H1 (cell line): ENCODE data around the gene GTF2F1. TPM values are rescaled to one million over a fixed set of nuclear protein-coding genes. Genes with fewer than 3 reads are reported as not detected.

Experiments
- CTCF ChIA-PET: fragments of 300-600 bp; sonication (Branson Sonifier 250); formaldehyde crosslinking; loops from one replicate; lab custom pipeline; 2021; ENCODE audit not compliant: partially characterized antibody; lab: Charles Lee
- POLR2A ChIA-PET: fragments of 300-600 bp; sonication (Branson Sonifier 250); formaldehyde crosslinking; loops from one replicate; lab custom pipeline; 2021; ENCODE audit warnings: inconsistent platforms; ENCODE audit not compliant: partially characterized antibody; lab: Charles Lee
- DNase-seq, 2 experiments: peaks; one replicate each; pipeline versions ENCODE4 v3.0.0 to v3.0.0-alpha.2; 2010 to 2022; ENCODE audit warnings: low spot score in 2 of 2, low read depth in 1 of 2, mixed read lengths in 1 of 2
- FAIRE-seq: peaks from 2 replicates; lab custom pipeline; 2011; peaks lifted over from hg19 to GRCh38; lab: Jason Lieb, UNC
- H2AFZ ChIP-seq: 2 replicates; pipeline ENCODE4 v1.8.1; 2012; ENCODE audit warnings: low read length, inconsistent platforms
- H2AK5ac ChIP-seq: 2 replicates; pipeline ENCODE4 v1.6.1; 2013; ENCODE audit warnings: low read depth, low read length
- H2BK120ac ChIP-seq: replicated peaks from 2 replicates; pipeline ENCODE3; 2013; ENCODE audit warnings: low read depth, low read length, inconsistent platforms
- H2BK12ac ChIP-seq: 2 replicates; pipeline ENCODE4 v1.6.1; 2013; ENCODE audit warnings: low read depth, low read length
- H2BK15ac ChIP-seq: 2 replicates; pipeline ENCODE4 v1.6.1; 2013; ENCODE audit warnings: low read length
- H2BK20ac ChIP-seq: 2 replicates; pipeline ENCODE4 v1.6.1; 2013; ENCODE audit warnings: low read length
- H2BK5ac ChIP-seq: 2 replicates; pipeline ENCODE4 v1.6.1; 2013; ENCODE audit warnings: low read depth, low read length
- H3K14ac ChIP-seq: 2 replicates; pipeline ENCODE4 v1.6.1; 2013; ENCODE audit warnings: inconsistent platforms; ENCODE audit not compliant: insufficient read length
- H3K18ac ChIP-seq: 2 replicates; pipeline ENCODE4 v1.6.1; 2013; ENCODE audit warnings: low read length; ENCODE audit errors: extremely low read depth
- H3K23ac ChIP-seq: 2 replicates; pipeline ENCODE4 v1.6.1; 2013; ENCODE audit warnings: inconsistent platforms; ENCODE audit not compliant: insufficient read length
- H3K23me2 ChIP-seq: 2 replicates; pipeline ENCODE4 v1.6.1; 2013; ENCODE audit warnings: low read depth, low read length
- H3K27ac ChIP-seq: 2 replicates; pipeline ENCODE4 v1.6.1; 2011; ENCODE audit warnings: low read depth, low read length, inconsistent platforms
- H3K27me3 ChIP-seq, 4 experiments: replicated peaks in 1 of 4; 1 replicate in 1 of 4; 2 replicates in 3 of 4; pipeline versions ENCODE4 v1.6.1 to v1.8.1; 2011 to 2013; ENCODE audit warnings: low read length in 3 of 4, mild to moderate bottlenecking in 3 of 4, inconsistent platforms in 2 of 4, mixed read lengths in 2 of 4, moderate library complexity in 1 of 4; ENCODE audit not compliant: control insufficient read depth in 3 of 4, insufficient read depth in 3 of 4; ENCODE audit errors: extremely low read depth in 1 of 4
- H3K36me3 ChIP-seq, 4 experiments: 2 replicates each; pipeline versions ENCODE4 v1.6.1 to v1.8.1; 2011 to 2013; ENCODE audit warnings: mild to moderate bottlenecking in 4 of 4, low read length in 3 of 4, moderate library complexity in 2 of 4, control low read depth in 1 of 4, inconsistent platforms in 1 of 4; ENCODE audit not compliant: insufficient read depth in 4 of 4, control insufficient read depth in 2 of 4
- H3K4ac ChIP-seq: replicated peaks from 2 replicates; pipeline ENCODE3; 2013; ENCODE audit warnings: low read length, low read depth, mixed read lengths, inconsistent platforms; ENCODE audit not compliant: insufficient read length
- H3K4me1 ChIP-seq, 4 experiments: replicated peaks in 1 of 4; 1 replicate in 1 of 4; 2 replicates in 3 of 4; pipeline versions ENCODE4 v1.6.1 to v1.8.1; 2011 to 2013; ENCODE audit warnings: low read length in 3 of 4, inconsistent platforms in 2 of 4, mixed read lengths in 1 of 4; ENCODE audit not compliant: insufficient read depth in 4 of 4, control insufficient read depth in 3 of 4
- H3K4me2 ChIP-seq, 2 experiments: 2 replicates each; pipeline versions ENCODE4 v1.6.1 to v1.8.1; 2011 to 2013; ENCODE audit warnings: low read depth in 2 of 2, low read length in 2 of 2, control low read depth in 1 of 2, inconsistent platforms in 1 of 2, mild to moderate bottlenecking in 1 of 2; ENCODE audit not compliant: insufficient read depth in 1 of 2
- H3K4me3 ChIP-seq, 4 experiments: fragments of 200-600, 300-600 bp in 1 of 4; sonication (generic), shearing (Covaris generic), sonication (Bioruptor Twin) in 1 of 4; 2 replicates each; pipeline versions ENCODE4 v1.5.1 to v1.8.1; 2011 to 2016; ENCODE audit warnings: low read length in 4 of 4, low read depth in 3 of 4, control low read depth in 2 of 4, inconsistent platforms in 2 of 4, mild to moderate bottlenecking in 2 of 4, mixed read lengths in 1 of 4, moderate library complexity in 1 of 4; ENCODE audit not compliant: insufficient read depth in 2 of 4; ENCODE audit errors: extremely low read depth in 1 of 4
- H3K56ac ChIP-seq: replicated peaks from 2 replicates; pipeline ENCODE3; 2013; ENCODE audit warnings: low read depth, mild to moderate bottlenecking, mixed read lengths, low read length, inconsistent platforms; ENCODE audit not compliant: insufficient read length
- H3K79me1 ChIP-seq: 2 replicates; pipeline ENCODE4 v1.6.1; 2013; ENCODE audit warnings: low read depth, low read length, control low read depth
- H3K79me2 ChIP-seq, 2 experiments: 2 replicates each; pipeline versions ENCODE4 v1.6.1 to v1.8.1; 2012 to 2013; ENCODE audit warnings: low read length in 2 of 2, mild to moderate bottlenecking in 2 of 2, inconsistent platforms in 1 of 2; ENCODE audit not compliant: insufficient read depth in 2 of 2, control insufficient read depth in 1 of 2
- H3K9ac ChIP-seq, 4 experiments: replicated peaks in 1 of 4; 1 replicate in 1 of 4; 2 replicates in 3 of 4; pipeline versions ENCODE4 v1.6.1 to v1.8.1; 2011 to 2013; ENCODE audit warnings: low read depth in 3 of 4, low read length in 3 of 4, control low read depth in 2 of 4, mild to moderate bottlenecking in 2 of 4, moderate library complexity in 2 of 4, inconsistent platforms in 1 of 4; ENCODE audit errors: extremely low read depth in 1 of 4
- H3K9me3 ChIP-seq, 2 experiments: 2 replicates each; pipeline versions ENCODE4 v1.6.1 to v1.8.1; 2012 to 2013; ENCODE audit warnings: mild to moderate bottlenecking in 2 of 2, moderate library complexity in 2 of 2, control low read depth in 1 of 2, inconsistent platforms in 1 of 2, low read depth in 1 of 2, low read length in 1 of 2, mixed read lengths in 1 of 2; ENCODE audit not compliant: insufficient read depth in 2 of 2
- H4K20me1 ChIP-seq, 2 experiments: replicated peaks in 1 of 2; 2 replicates each; pipeline versions ENCODE3 to v1.8.1; 2011 to 2013; ENCODE audit warnings: inconsistent platforms in 2 of 2, low read length in 2 of 2, mild to moderate bottlenecking in 1 of 2; ENCODE audit not compliant: insufficient read depth in 2 of 2, control insufficient read depth in 1 of 2
- H4K5ac ChIP-seq: 2 replicates; pipeline ENCODE4 v1.6.1; 2013; ENCODE audit warnings: low read length, low read depth, mixed read lengths, inconsistent platforms; ENCODE audit not compliant: insufficient read length
- H4K8ac ChIP-seq: 2 replicates; pipeline ENCODE4 v1.8.0; 2013; ENCODE audit warnings: mild to moderate bottlenecking, moderate library complexity, low read length, inconsistent platforms; ENCODE audit not compliant: insufficient read depth; ENCODE audit errors: extremely low read depth
- H4K91ac ChIP-seq: replicated peaks from 2 replicates; pipeline ENCODE3; 2013; ENCODE audit warnings: low read length, mixed read lengths, inconsistent platforms; ENCODE audit not compliant: insufficient read length
- BCL11A ChIP-seq, 2 experiments: IDR thresholded peaks; one replicate each; pipeline ENCODE4 v1.6.1; 2011; ENCODE audit warnings: low read depth in 2 of 2, low read length in 2 of 2, mild to moderate bottlenecking in 2 of 2
- CBX5 ChIP-seq: fragments of 300-800, 300-1000 bp; sonication (generic); IDR thresholded peaks from 2 replicates; pipeline ENCODE4 v1.7.1; 2016; ENCODE audit warnings: antibody characterized with exemption, low read length, low read depth
- HDAC2 ChIP-seq, 2 experiments: fragments of 300-600 bp in 1 of 2; sonication (generic) in 1 of 2; IDR thresholded peaks; 2 replicates each; pipeline ENCODE4 v1.6.1; 2011 to 2012; ENCODE audit warnings: low read depth in 2 of 2, low read length in 2 of 2, mild to moderate bottlenecking in 2 of 2, moderate library complexity in 2 of 2, borderline replicate concordance in 1 of 2, inconsistent platforms in 1 of 2
- JUN ChIP-seq: IDR thresholded peaks from 2 replicates; pipeline ENCODE4 v1.6.1; 2011; ENCODE audit warnings: low read depth, mild to moderate bottlenecking, improper control_type of control experiment, low read length
- KDM5A ChIP-seq: fragments of 200-600 bp; IDR thresholded peaks from 2 replicates; pipeline ENCODE4 v1.7.1; 2012; ENCODE audit warnings: mild to moderate bottlenecking, low read length, inconsistent platforms, mixed read lengths
- SIN3A ChIP-seq, 2 experiments: IDR thresholded peaks in 1 of 2; conservative IDR thresholded peaks in 1 of 2; 2 replicates each; pipeline ENCODE4 v1.6.1; 2011 to 2012; ENCODE audit warnings: low read length in 2 of 2, improper control_type of control experiment in 1 of 2, low read depth in 1 of 2, mild to moderate bottlenecking in 1 of 2
- SP4 ChIP-seq: IDR thresholded peaks from 2 replicates; pipeline ENCODE4 v1.6.1; 2012; ENCODE audit warnings: low read length, inconsistent platforms
- TBP ChIP-seq: IDR thresholded peaks from 2 replicates; pipeline ENCODE4 v1.6.1; 2011; ENCODE audit warnings: low read depth, low read length, improper control_type of control experiment
- ZNF274 ChIP-seq: IDR thresholded peaks from 2 replicates; pipeline ENCODE4 v1.7.0; 2012; ENCODE audit warnings: low read length, borderline replicate concordance; ENCODE audit errors: extremely low read depth
- WGBS, 2 experiments: shearing (Covaris generic) in 1 of 2; methylation state at CpG; one replicate each; pipeline versions ENCODE4 v1.1.6 to v1.1.7; 2013 to 2015; ENCODE audit warnings: low lambda C conversion rate in 2 of 2, mixed read lengths in 2 of 2, inconsistent platforms in 1 of 2, low coverage in 1 of 2, missing lambda C conversion rate in 1 of 2; ENCODE audit not compliant: insufficient replicate concordance in 2 of 2, insufficient coverage in 1 of 2, insufficient read length in 1 of 2; ENCODE audit errors: extremely low coverage in 1 of 2, missing lambda C conversion rate in 1 of 2; 5-methylcytosine and 5-hydroxymethylcytosine counted together
- polyA plus RNA-seq, 7 experiments: library from polyadenylated mRNA; depleted of rRNA in 3 of 7; stranded (reverse) in 5 of 7; unstranded in 2 of 7; fragments of >200 nt in 5 of 7; fragments of 200-250 nt in 2 of 7; gene quantifications; 1 replicate in 5 of 7; 2 replicates in 1 of 7; 4 replicates in 1 of 7; pipeline versions ENCODE4 v1.2.1 to v1.2.3, GENCODE V29; 2011 to 2013; ENCODE audit warnings: missing spikeins in 2 of 7, mixed read lengths in 2 of 7
- total RNA-seq: library from RNA; stranded (reverse); fragmentation: NEBNext Ultra II Directional; extraction: Animal tissue kit (Norgen Biotek cat#: 25700); gene quantifications from 2 replicates; pipeline ENCODE4 v1.2.1, GENCODE V29; 2021

GTF2F1 gene
- total and polyA plus RNA-seq, 2 of the 8 experiments (the other 6 are each of a cell fraction or from before 2014, with no cell fraction given), result 29.3 to 56.3 TPM

DNA sequence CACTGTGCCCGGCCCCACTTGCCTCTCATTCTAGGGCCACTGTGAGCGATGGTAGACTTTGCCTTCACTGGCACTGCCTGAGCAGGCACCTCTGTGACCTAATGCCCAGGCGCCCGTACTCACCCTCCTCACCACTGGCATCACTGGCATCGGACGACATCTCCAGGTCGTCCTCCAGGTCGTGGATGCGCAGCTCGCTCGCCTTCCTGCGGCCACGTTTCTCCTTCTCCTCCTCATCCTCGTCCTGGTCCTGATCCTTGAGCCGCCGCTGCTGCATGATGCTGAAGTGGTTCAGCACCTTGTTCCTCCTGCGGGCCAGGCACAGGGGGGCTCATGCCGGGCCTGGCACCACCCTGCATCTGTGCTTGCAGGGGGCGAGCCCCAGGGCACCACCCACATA lies 9.8 kb downstream of the GTF2F1 start:
- Histone ChIP-seq H3K18ac (no peak overlapping the region), H2BK5ac (no peak overlapping the region), H2BK15ac (no peak overlapping the region), H3K23ac (no peak overlapping the region), H2BK120ac (no peak overlapping the region), H2AK5ac (no peak overlapping the region), H3K14ac (no peak overlapping the region), H3K9me3 (peaks cover 5 to 11% of the 10 kb centered on the region in 2 experiments; a peak in 2 of 4 replicates), H3K23me2 (no peaks in the 10 kb centered on the region), H3K27ac (no peak overlapping the region), H3K56ac (no peak overlapping the region), H4K20me1 (peaks cover 2 to 7% of the 10 kb centered on the region in 2 experiments), H2BK12ac (no peak overlapping the region), H2BK20ac (no peak overlapping the region), H3K4me1 (no peaks in the 10 kb centered on the region), H3K4ac (no peak overlapping the region), H3K36me3 (peaks cover 27 to 69% (median 50%) of the 10 kb centered on the region in 4 experiments), H3K4me2 (no peak overlapping the region), H3K9ac (no peak overlapping the region), H3K4me3 (no peak overlapping the region), H4K8ac (no peak overlapping the region; the same call in 1 of the 2 replicates), H3K79me1 (no peaks in the 10 kb centered on the region), H3K27me3 (no peaks in the 10 kb centered on the region), H4K91ac (no peak overlapping the region), H4K5ac (no peak overlapping the region), H2AFZ (no peak overlapping the region), H3K79me2 (no peaks in the 10 kb centered on the region)
- FAIRE-seq (no peak), DNase-seq (no peak)
- CTCF ChIA-PET, result no interaction called here
- POLR2A ChIA-PET, result interaction anchor here (1.4 kb wide), 1 partner anchor 9 kb away, joined by 4 read pairs; the partner anchor contains the start of gene GTF2F1
- WGBS, 2 experiments, result 87% methylated on average over 19 of the region's 19 CpGs; no CpG with 5 or more reads in 1 of the 2 experiments
- TF ChIP-seq CBX5, result no peak
- no peak for TF ChIP-seq SIN3A (conservative IDR thresholded peaks at IDR 0.05 in 1 of 2, IDR thresholded peaks at IDR 0.05 in 1 of 2; ENCODE audit: low read depth in 1 of 2, low read length in 2 of 2)
- TF ChIP-seq TBP, result no peak
- no peak for TF ChIP-seq ZNF274
- TF ChIP-seq KDM5A, result no peak
- no peak for TF ChIP-seq BCL11A (IDR thresholded peaks at IDR 0.05; ENCODE audit: low read depth in 2 of 2, low read length in 2 of 2)
- no peak for TF ChIP-seq JUN
- no peak for TF ChIP-seq HDAC2 (IDR thresholded peaks at IDR 0.05; ENCODE audit: borderline replicate concordance in 1 of 2, low read depth in 2 of 2, low read length in 2 of 2)
- no peak for TF ChIP-seq SP4
